Heart left ventricle (tissue), 16 donors: Measurements from ENCODE around the gene EEF1A2. TPM values are rescaled to one million over a fixed set of nuclear protein-coding genes. Genes with fewer than 3 reads are reported as not detected.
A peak's percentile ranks its signal among the peaks of the same experiment; 100 is the strongest.

Experiments
- ATAC-seq, 4 donors: fragments of 200-7000 bp; cut with Tn5 transposase; one replicate each; pipeline ENCODE4 v1.9.1; 2020 to 2022; ENCODE audit warnings: moderate library complexity in 4 of 4, mild to moderate bottlenecking in 3 of 4, moderate number of reproducible peaks in 1 of 4
- DNase-seq, 5 donors: peaks; one replicate each; pipeline ENCODE4 v3.0.0-alpha.2; 2020
- H3K27ac ChIP-seq, 12 donors: fragments of 200-600 bp; sonication (generic) in 4 of 12; one replicate each; pipeline versions ENCODE4 v1.5.0 to v1.8.0; 2016 to 2022; ENCODE audit warnings: mild to moderate bottlenecking in 2 of 12
- H3K27me3 ChIP-seq, 9 donors: fragments of 200-600 bp; sonication (generic) in 2 of 9; one replicate each; pipeline versions ENCODE4 v1.5.1 to v1.8.0; 2016 to 2022; ENCODE audit warnings: mild to moderate bottlenecking in 3 of 9
- H3K36me3 ChIP-seq, 9 donors: fragments of 200-600 bp; sonication (generic) in 2 of 9; one replicate each; pipeline versions ENCODE4 v1.5.0 to v1.8.0; 2018 to 2022; ENCODE audit warnings: mild to moderate bottlenecking in 2 of 9
- H3K4me1 ChIP-seq, 12 donors: fragments of 200-600 bp; sonication (generic) in 4 of 12; one replicate each; pipeline versions ENCODE4 v1.5.0 to v1.8.0; 2016 to 2022; ENCODE audit warnings: mild to moderate bottlenecking in 3 of 12
- H3K4me3 ChIP-seq, 12 donors: fragments of 200-600 bp; sonication (generic) in 4 of 12; one replicate each; pipeline versions ENCODE4 v1.5.0 to v1.8.0; 2017 to 2022; ENCODE audit warnings: mild to moderate bottlenecking in 9 of 12, moderate library complexity in 4 of 12
- H3K9me3 ChIP-seq, 12 donors: fragments of 200-600 bp; sonication (generic) in 4 of 12; one replicate each; pipeline versions ENCODE4 v1.5.0 to v1.8.0; 2016 to 2022; ENCODE audit warnings: mild to moderate bottlenecking in 1 of 12
- POLR2A ChIP-seq, 2 donors: fragments of 450-650 bp; IDR thresholded peaks; one replicate each; pipeline ENCODE4 v1.6.1; 2017; ENCODE audit warnings: antibody characterized with exemption in 2 of 2, mild to moderate bottlenecking in 2 of 2, moderate library complexity in 2 of 2
- WGBS, 4 donors: extraction: QIAGEN DNeasy Blood & Tissue Kit in 2 of 4; methylation state at CpG; one replicate each; pipeline versions ENCODE4 v1.1.5 to v1.1.7; 2013 to 2018; 5-methylcytosine and 5-hydroxymethylcytosine counted together
- intact Hi-C, 10 donors: fragments of 100-400 bp; cut with DNase I; formaldehyde crosslinking; loops; one replicate each; pipeline versions ENCODE4 v1.11.1 to v1.14.2; 2022
- polyA plus RNA-seq, 2 donors: library from polyadenylated mRNA; stranded (reverse); fragments of 200-250 nt; gene quantifications; one replicate each; pipeline ENCODE4 v1.2.3, GENCODE V29; 2013
- total RNA-seq, 9 donors: library from RNA; depleted of rRNA in 2 of 9; stranded (reverse); fragments of >200 nt in 2 of 9; fragmentation: NEBNext Ultra II Directional in 3 of 9; extraction: Animal tissue kit (Norgen Biotek cat#: 25700) in 3 of 9; gene quantifications; one replicate each; pipeline versions ENCODE4 v1.1.0 to v1.2.4, GENCODE V29; 2016 to 2023
- TF ChIP-seq, protein P1 (sequence below), 12 donors: fragments of 200-600 bp; sonication (generic) in 4 of 12; IDR thresholded peaks; one replicate each; pipeline versions ENCODE4 v1.5.0 to v1.8.0; 2018 to 2022; ENCODE audit warnings: antibody characterized with exemption in 12 of 12, mild to moderate bottlenecking in 5 of 12
- donor health status: ischemic (EF 13 %, LVEDD 7.1; RV severe dilation, severe dysfunction).
- donor health status: healthy with polysubstance abuse.
- donor health status: DM: no; HTN: yes; CAD: no.
- donor health status: DM: no; HTN: no; CAD: no.
- donor health status: ischemic (EF 25% LVEDD 6.9; RV normal size, moderate dysfunction).
- donor health status: ischemic (EF 25% LVEDD 5.7; RV mildly dilated, moderate dysfunction).
- donor health status: healthy.
- donor health status: DM: yes; HTN: yes; CAD: no.
- donor health status: ischemic (EF 35%, LVEDD 5.7; RV mildly dilated, moderate dysfunction).
- donor health status: nonischemic (EF 11% LVEDD 7.7; RV severe dilation, severe dysfunction).
- donor health status: DM: yes; HTN: yes; CAD: no.
- donor health status: PGD.
- donor health status: ischemic (EF 29% LVEDD 5.4; RV normal size, mild dysfunction).
- donor health status: nonischemic (EF 23%, LVEDD 6.1; RV moderate dilation, normal function).

EEF1A2 gene
- total and polyA plus RNA-seq, 11 donors, result 791 to 1,794 (median 1,345) TPM

DNA sequence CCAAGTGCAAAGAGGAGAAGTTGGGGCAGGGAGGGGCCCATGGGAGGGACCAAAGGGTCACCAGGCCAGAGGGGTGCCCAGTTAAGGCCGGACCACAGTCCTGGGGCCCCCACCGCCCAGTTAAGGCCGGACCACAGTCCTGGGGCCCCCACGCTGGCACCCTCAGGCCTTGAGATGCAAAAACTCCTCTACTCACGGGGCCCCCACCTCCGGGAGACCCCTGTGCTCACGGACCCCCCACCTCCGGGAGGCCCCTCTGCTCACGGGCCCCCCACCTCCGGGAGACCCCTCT, 43.4 kb downstream of the EEF1A2 start:
- no peaks in the 10 kb centered on the region for H3K9me3 ChIP-seq
- ATAC-seq (no peak), DNase-seq (no peak)
- peaks cover 0 to 54% (median 9%) of the 10 kb centered on the region in 9 donors for H3K27me3 ChIP-seq
- intact Hi-C loops, result no loop called here
- TF ChIP-seq, protein P1, sequence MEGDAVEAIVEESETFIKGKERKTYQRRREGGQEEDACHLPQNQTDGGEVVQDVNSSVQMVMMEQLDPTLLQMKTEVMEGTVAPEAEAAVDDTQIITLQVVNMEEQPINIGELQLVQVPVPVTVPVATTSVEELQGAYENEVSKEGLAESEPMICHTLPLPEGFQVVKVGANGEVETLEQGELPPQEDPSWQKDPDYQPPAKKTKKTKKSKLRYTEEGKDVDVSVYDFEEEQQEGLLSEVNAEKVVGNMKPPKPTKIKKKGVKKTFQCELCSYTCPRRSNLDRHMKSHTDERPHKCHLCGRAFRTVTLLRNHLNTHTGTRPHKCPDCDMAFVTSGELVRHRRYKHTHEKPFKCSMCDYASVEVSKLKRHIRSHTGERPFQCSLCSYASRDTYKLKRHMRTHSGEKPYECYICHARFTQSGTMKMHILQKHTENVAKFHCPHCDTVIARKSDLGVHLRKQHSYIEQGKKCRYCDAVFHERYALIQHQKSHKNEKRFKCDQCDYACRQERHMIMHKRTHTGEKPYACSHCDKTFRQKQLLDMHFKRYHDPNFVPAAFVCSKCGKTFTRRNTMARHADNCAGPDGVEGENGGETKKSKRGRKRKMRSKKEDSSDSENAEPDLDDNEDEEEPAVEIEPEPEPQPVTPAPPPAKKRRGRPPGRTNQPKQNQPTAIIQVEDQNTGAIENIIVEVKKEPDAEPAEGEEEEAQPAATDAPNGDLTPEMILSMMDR (IDR thresholded peaks at IDR 0.05), result no peak
- no peak for TF ChIP-seq POLR2A (IDR thresholded peaks at IDR 0.05)
- H3K4me1 ChIP-seq, result peaks cover 0 to 45% (median 18%) of the 10 kb centered on the region in 12 donors
- no peak overlapping the region for H3K27ac ChIP-seq
- no peaks in the 10 kb centered on the region for H3K36me3 ChIP-seq
- no peak overlapping the region for H3K4me3 ChIP-seq
- 73 to 91% (median 82%) methylated on average over 5 to 10 of the region's 10 CpGs for WGBS, 4 donors

DNA sequence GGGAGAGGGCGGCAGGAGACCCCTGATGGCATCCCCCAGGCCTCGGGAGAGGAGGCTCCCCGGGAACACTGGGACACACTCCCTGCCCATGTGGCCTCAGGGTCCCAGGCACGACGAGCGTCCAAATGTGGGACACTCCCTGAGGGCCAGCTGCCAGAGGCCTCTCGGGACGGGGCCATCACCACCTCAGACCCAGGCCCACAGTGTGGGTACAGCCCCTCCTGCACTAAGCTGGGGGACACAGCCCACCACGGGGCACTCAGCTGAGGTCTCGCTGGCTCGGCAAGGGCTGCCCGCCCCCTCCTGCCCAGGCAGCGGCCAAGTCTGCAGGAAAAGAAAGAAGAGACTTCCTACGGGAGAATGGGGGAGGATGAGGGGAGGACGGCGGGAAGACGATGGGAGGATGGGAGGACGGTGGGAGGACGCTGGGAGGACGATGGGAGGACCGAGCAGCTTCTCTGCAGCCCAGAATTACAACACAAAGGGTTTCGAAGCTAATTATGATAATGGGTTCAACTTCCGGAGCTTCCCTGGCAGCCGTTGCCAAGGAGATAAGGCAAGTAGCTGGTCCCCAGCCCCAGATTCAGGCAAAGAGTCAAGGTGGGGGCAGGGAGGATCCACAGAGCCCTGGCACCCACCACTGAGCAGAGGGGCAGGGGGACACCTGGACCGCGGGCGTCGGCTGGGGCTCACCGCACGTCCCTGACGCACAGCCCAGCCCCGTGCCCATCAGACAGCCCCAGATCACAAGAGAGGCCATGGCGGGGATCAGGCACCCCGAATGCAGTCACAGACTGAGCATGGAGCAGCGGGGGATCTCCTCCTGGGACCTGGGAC, 43.9 kb downstream of the EEF1A2 start:
- 37 to 58% (median 43%) methylated on average over 28 to 35 of the region's 35 CpGs for WGBS, 4 donors
- no peak for ATAC-seq
- Histone ChIP-seq H3K27me3 (peaks cover 0 to 49% (median 4%) of the 10 kb centered on the region in 9 donors), H3K4me3 (peak overlapping the region in 4 of 12 donors; percentile 22 to 41 (median 32)), H3K9me3 (no peaks in the 10 kb centered on the region), H3K36me3 (no peaks in the 10 kb centered on the region), H3K27ac (no peak overlapping the region), H3K4me1 (peaks cover 0 to 45% (median 18%) of the 10 kb centered on the region in 12 donors)
- TF ChIP-seq POLR2A (IDR thresholded peaks at IDR 0.05), result no peak
- TF ChIP-seq, protein P1 (IDR thresholded peaks at IDR 0.05), result no peak
- no peak for DNase-seq
- intact Hi-C loops, result no loop called here

DNA sequence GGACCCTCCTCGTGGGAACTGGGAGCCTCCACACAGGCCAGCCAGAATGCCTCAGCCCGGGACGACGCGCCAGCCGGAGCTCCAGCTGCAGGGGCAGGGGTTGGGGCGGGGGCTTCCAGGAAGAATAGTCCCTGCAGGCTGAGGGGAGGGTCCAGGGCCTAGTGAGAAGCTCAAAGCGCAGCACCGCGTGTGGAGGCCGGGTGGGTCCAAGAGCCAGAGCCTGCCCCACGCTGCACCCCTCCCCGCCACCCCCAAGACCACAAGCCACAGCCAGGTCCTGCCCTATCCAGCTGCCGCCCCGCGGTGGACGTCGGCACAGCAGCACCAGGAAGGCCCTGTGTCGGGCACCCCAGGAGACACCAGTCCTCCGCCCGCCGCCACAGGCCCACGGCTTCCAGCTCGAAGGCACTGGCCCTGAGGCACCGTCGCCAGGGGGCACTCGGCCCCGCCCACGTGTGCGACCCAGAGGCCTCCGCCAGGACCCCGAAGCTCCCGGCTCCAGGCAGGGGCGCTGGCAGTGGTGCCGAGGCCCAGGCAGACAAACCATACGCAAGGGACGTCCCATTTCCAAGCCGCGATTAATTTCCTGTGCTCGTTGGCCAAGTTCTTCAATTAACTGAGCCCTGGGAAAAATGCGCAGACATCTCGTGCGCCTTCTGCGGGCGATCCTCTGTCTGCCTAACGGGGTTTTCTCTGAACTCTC, 45.9 kb downstream of the EEF1A2 start:
- peaks cover 0 to 43% (median 18%) of the 10 kb centered on the region in 12 donors for H3K4me1 ChIP-seq
- no peaks in the 10 kb centered on the region for H3K9me3 ChIP-seq
- peak overlapping the region in 1 of 12 donors; percentile 43 for H3K27ac ChIP-seq
- WGBS, 4 donors, result 47 to 68% (median 56%) methylated on average over 13 to 46 of the region's 46 CpGs
- H3K27me3 ChIP-seq, result peaks cover 0 to 52% (median 6%) of the 10 kb centered on the region in 9 donors
- no peak for DNase-seq
- ATAC-seq, result peak in 1 of 4 donors; percentile 17
- TF ChIP-seq, protein P1 (IDR thresholded peaks at IDR 0.05), result peak in 4 of 12 donors; percentile 16 to 29 (median 23)
- TF ChIP-seq POLR2A (IDR thresholded peaks at IDR 0.05), result no peak
- H3K36me3 ChIP-seq, result no peaks in the 10 kb centered on the region
- intact Hi-C loops, result no loop called here
- H3K4me3 ChIP-seq, result peak overlapping the region in 1 of 12 donors; percentile 41

DNA sequence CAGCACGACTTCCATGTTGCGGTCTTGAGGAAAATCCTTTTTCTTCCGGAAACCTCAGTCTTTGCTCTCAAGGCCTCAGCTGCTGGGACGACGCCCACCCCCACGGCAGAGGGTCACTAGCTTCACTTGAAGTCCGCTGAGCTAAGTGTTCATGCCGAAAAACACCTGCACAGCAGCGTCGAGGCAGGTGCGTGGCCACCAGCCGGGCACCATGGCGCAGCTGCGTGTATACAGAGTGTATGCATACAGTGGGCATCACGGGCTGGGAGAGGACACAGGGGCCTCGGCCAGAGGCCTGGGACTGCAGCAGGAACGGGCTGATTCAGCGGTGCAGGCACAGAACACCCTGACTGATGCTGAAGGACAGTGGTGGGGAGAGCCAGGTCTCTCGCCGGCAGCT, 46.5 kb downstream of the EEF1A2 start:
- H3K4me1 ChIP-seq, result peaks cover 0 to 36% (median 14%) of the 10 kb centered on the region in 12 donors
- WGBS, 4 donors, result 87 to 96% (median 88%) methylated on average over 6 to 20 of the region's 20 CpGs
- H3K9me3 ChIP-seq, result no peaks in the 10 kb centered on the region
- H3K27ac ChIP-seq, result no peak overlapping the region
- DNase-seq, result no peak
- ATAC-seq, result no peak
- H3K4me3 ChIP-seq, result no peak overlapping the region
- TF ChIP-seq, protein P1 (IDR thresholded peaks at IDR 0.05), result no peak
- TF ChIP-seq POLR2A (IDR thresholded peaks at IDR 0.05), result no peak
- peaks cover 0 to 52% (median 6%) of the 10 kb centered on the region in 9 donors for H3K27me3 ChIP-seq
- intact Hi-C loops, result no loop called here
- H3K36me3 ChIP-seq, result no peaks in the 10 kb centered on the region
